Measurements from ENCODE around the gene AKNA.

The AKNA gene

GRCh38 chr9:114414346-114414745 lies 26.6 kb upstream of the AKNA start:
- no peak overlapping the region for H3K4me2 ChIP-seq (ENCODE audit: low read length)
- no peaks in the 10 kb centered on the region for H3K36me3 ChIP-seq (ENCODE audit: insufficient read depth, low read length)
- H3K79me2 ChIP-seq (ENCODE audit: insufficient read depth, low read length): no peaks in the 10 kb centered on the region
- no peaks in the 10 kb centered on the region for H3K9me3 ChIP-seq (ENCODE audit: low read length)
- no peak overlapping the region for H3K4me3 ChIP-seq (ENCODE audit: low read depth, low read length, poor library complexity, severe bottlenecking)
- H2AFZ ChIP-seq (ENCODE audit: low read length): no peak overlapping the region
- H3F3A ChIP-seq (ENCODE audit: insufficient read depth, low read length): no peaks in the 10 kb centered on the region
- H3K27ac ChIP-seq (ENCODE audit: low read depth, low read length, poor library complexity, severe bottlenecking): no peak overlapping the region
- H3K27me3 ChIP-seq (ENCODE audit: insufficient read depth, low read length): no peaks in the 10 kb centered on the region; the same call in 1 of the 2 replicates
- H3K9ac ChIP-seq (ENCODE audit: low read length): no peak overlapping the region
- no peak for TF ChIP-seq EZH2 (IDR thresholded peaks at IDR 0.05; ENCODE audit: borderline replicate concordance, low read length)
- no peak for TF ChIP-seq CTCF (IDR thresholded peaks at IDR 0.05; ENCODE audit: low read length)
- H3K9me2 ChIP-seq (ENCODE audit: low read depth, low read length): no peaks in the 10 kb centered on the region
- no peaks in the 10 kb centered on the region for H3K4me1 ChIP-seq (ENCODE audit: insufficient read depth, low read length, severe bottlenecking)
- H4K20me1 ChIP-seq (ENCODE audit: insufficient read depth, low read length): no peaks in the 10 kb centered on the region

- no peaks in the 10 kb centered on the region for H3K9me2 ChIP-seq (ENCODE audit: low read depth, low read length)
- H3K9ac ChIP-seq (ENCODE audit: low read length): no peak overlapping the region
- H2AFZ ChIP-seq (ENCODE audit: low read length): no peak overlapping the region
- no peaks in the 10 kb centered on the region for H3K4me1 ChIP-seq (ENCODE audit: insufficient read depth, low read length, severe bottlenecking)
- TF ChIP-seq EZH2 (IDR thresholded peaks at IDR 0.05; ENCODE audit: borderline replicate concordance, low read length) (no peak), CTCF (IDR thresholded peaks at IDR 0.05; ENCODE audit: low read length) (no peak)
- H3K4me3 ChIP-seq (ENCODE audit: low read depth, low read length, poor library complexity, severe bottlenecking): no peak overlapping the region
- no peaks in the 10 kb centered on the region for H3K36me3 ChIP-seq (ENCODE audit: insufficient read depth, low read length)
- H3K9me3 ChIP-seq (ENCODE audit: low read length): no peaks in the 10 kb centered on the region
- H3K27ac ChIP-seq (ENCODE audit: low read depth, low read length, poor library complexity, severe bottlenecking): no peak overlapping the region
- no peaks in the 10 kb centered on the region for H3K79me2 ChIP-seq (ENCODE audit: insufficient read depth, low read length)
- H3F3A ChIP-seq (ENCODE audit: insufficient read depth, low read length): no peaks in the 10 kb centered on the region
- H3K27me3 ChIP-seq (ENCODE audit: insufficient read depth, low read length): no peaks in the 10 kb centered on the region; the same call in 1 of the 2 replicates
- H3K4me2 ChIP-seq (ENCODE audit: low read length): no peak overlapping the region
- H4K20me1 ChIP-seq (ENCODE audit: insufficient read depth, low read length): no peaks in the 10 kb centered on the region
These were observed 26.1 kb upstream of the AKNA start for GRCh38 chr9:114413861-114414301.

GRCh38 chr9:114412048-114412683 lies 24.4 kb upstream of the AKNA start:
- TF ChIP-seq CTCF (IDR thresholded peaks at IDR 0.05; ENCODE audit: low read length) (no peak), EZH2 (IDR thresholded peaks at IDR 0.05; ENCODE audit: borderline replicate concordance, low read length) (no peak)
- Histone ChIP-seq H3K9me3 (ENCODE audit: low read length) (no peaks in the 10 kb centered on the region), H3K27ac (ENCODE audit: low read depth, low read length, poor library complexity, severe bottlenecking) (no peak overlapping the region), H3K4me2 (ENCODE audit: low read length) (no peak overlapping the region), H3K36me3 (ENCODE audit: insufficient read depth, low read length) (no peaks in the 10 kb centered on the region), H3K4me3 (ENCODE audit: low read depth, low read length, poor library complexity, severe bottlenecking) (no peak overlapping the region), H3K27me3 (ENCODE audit: insufficient read depth, low read length) (no peaks in the 10 kb centered on the region; the same call in 1 of the 2 replicates), H3K79me2 (ENCODE audit: insufficient read depth, low read length) (no peaks in the 10 kb centered on the region), H3K9me2 (ENCODE audit: low read depth, low read length) (no peaks in the 10 kb centered on the region), H3F3A (ENCODE audit: insufficient read depth, low read length) (no peaks in the 10 kb centered on the region), H4K20me1 (ENCODE audit: insufficient read depth, low read length) (no peaks in the 10 kb centered on the region), H2AFZ (ENCODE audit: low read length) (no peak overlapping the region), H3K4me1 (ENCODE audit: insufficient read depth, low read length, severe bottlenecking) (no peaks in the 10 kb centered on the region), H3K9ac (ENCODE audit: low read length) (no peak overlapping the region)

Measured in OCI-LY1 (cell line).